ENCODE results near the gene COPG2. TPM values are rescaled to one million over a fixed set of nuclear protein-coding genes. Genes with fewer than 3 reads are reported as not detected.
"Not testable (repeated sequence)": the region's sequence is repeated elsewhere in the genome, so short reads cannot be mapped to it uniquely, and the experiment has no call there.

Gene COPG2, protein sequence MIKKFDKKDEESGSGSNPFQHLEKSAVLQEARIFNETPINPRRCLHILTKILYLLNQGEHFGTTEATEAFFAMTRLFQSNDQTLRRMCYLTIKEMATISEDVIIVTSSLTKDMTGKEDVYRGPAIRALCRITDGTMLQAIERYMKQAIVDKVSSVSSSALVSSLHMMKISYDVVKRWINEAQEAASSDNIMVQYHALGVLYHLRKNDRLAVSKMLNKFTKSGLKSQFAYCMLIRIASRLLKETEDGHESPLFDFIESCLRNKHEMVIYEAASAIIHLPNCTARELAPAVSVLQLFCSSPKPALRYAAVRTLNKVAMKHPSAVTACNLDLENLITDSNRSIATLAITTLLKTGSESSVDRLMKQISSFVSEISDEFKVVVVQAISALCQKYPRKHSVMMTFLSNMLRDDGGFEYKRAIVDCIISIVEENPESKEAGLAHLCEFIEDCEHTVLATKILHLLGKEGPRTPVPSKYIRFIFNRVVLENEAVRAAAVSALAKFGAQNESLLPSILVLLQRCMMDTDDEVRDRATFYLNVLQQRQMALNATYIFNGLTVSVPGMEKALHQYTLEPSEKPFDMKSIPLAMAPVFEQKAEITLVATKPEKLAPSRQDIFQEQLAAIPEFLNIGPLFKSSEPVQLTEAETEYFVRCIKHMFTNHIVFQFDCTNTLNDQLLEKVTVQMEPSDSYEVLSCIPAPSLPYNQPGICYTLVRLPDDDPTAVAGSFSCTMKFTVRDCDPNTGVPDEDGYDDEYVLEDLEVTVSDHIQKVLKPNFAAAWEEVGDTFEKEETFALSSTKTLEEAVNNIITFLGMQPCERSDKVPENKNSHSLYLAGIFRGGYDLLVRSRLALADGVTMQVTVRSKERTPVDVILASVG
- total RNA-seq, result 10 to 100 TPM; 11.5 to 11.9 TPM
- polyA plus RNA-seq, result 1 to 10 TPM; 1.9 to 6.5 (median 3.0) TPM
- total RNA-seq, result 13.1 to 17.2 (median 14.6) reads per million in 6 experiments

DNA sequence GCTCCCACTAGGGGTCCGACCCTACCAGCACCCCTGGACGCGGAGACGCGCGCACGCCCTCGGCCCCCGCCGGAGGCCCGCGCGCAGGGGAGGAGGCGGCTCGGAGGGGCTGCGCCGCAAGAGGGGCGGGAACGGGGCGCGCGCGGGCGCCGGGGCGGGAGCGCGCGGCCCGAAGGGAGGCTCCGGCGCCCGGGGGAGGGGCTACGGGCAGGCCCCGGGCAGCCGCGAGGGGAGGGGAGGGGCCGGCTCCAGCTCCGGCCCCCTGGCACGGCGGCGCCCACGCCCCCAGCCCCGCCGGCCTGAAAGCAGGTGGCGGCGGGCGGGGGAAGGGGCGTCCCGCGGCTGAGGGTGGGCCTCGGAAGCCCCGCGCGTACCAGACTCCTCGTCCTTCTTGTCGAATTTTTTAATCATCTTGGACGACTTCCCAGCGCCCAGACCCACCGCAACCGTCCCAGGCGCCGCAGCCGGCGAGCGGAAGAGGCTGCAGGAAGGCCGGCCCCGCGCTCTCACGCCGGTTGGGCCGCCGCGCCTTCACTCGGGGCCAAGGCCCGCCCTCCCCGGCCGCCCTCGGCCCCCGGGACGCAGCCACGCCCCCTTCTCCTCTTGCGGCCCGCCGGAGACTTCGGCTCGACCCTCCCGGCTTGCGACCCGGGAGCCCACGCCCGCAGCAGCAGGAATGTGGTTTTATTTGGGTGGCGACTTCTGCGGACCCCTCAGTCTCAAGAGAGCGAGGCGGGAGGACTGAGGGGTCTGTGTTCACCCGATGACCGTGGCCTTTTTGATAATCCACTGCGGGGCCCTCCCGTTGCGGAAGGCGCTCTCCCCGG is at the start of gene COPG2:
Gene COPG2, minus strand, starts transcription at position 491 of the 827 bp plus-strand sequence. Its CDS starts 80 bp downstream, at position 411.
- ATAC-seq, result peak; percentile 79 to 89
- Mint-ChIP-seq H3K9me3 (no peaks in the 10 kb centered on the region), H3K27me3 (peaks cover 0 to 5% (median 0%) of the 10 kb centered on the region in 5 donors), H3K4me3 (peak within 1 kb of the TSS; percentile 81 to 95 (median 91)), H3K4me1 (peaks cover 6 to 21% (median 18%) of the 10 kb centered on the region in 4 donors), H3K27ac (peak within 1 kb of the TSS; percentile 28 to 91 (median 86)), H3K36me3 (peaks cover 0 to 11% (median 5%) of the 10 kb centered on the region in 3 donors)
- POLR2A ChIA-PET, result interaction anchor here (2.4 kb wide), 1 partner anchor 463 kb away, joined by 10 read pairs; the partner anchor contains the start of gene TMEM209
- peak; percentile 35 to 75 (median 66) for DNase-seq

DNA sequence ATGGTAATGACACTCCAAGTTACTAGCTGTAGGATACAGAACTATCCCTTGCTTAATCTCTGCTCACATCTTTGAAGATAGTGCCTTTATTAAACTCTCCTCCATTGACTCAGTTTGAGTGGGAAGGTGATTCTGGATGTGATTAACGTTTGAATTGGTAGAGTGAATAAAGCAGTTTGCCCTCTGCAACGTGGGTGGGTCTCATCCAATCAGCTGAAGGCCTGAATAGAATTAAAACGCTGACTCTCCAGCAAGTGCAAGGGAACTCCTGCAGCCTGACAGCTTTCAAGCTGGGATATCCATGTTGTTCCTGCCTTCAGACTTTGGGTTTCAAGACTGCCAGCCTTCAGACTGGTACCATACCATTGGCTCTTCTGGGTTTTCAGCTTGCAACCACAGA is 43.9 kb upstream of the COPG2 start:
- Mint-ChIP-seq H3K27me3 (peaks cover 11 to 46% (median 25%) of the 10 kb centered on the region in 5 donors), H3K4me1 (no peaks in the 10 kb centered on the region), H3K27ac (no peak overlapping the region), H3K9me3 (peaks cover 0 to 3% (median 0%) of the 10 kb centered on the region in 9 donors), H3K36me3 (no peaks in the 10 kb centered on the region), H3K4me3 (no peak overlapping the region)
- no peak for ATAC-seq
- no peak for DNase-seq
- POLR2A ChIA-PET, result interaction anchor here (0.6 kb wide), 1 partner anchor 863 kb away, joined by 3 read pairs; no protein-coding TSS in a partner anchor

DNA sequence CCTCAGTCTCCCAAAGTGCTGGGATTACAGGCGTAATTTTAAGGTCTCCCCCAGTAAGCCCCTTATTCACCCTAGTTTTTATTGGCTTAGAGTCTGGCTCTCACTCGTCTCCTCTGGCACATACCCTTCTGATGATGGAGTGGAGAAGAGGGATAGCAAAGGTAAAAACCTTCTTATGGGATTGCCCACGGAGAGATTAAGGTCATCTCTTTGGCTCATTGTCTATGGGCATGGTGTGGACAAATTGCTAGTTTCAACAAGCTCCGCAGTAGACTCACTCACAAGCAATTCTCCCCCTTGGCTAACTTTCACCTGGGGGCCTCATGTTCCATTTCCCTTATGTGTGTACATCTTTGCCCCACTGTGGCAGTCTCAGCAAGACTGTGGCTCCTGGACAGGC is 40.2 kb upstream of the COPG2 start:
- H3K27me3 Mint-ChIP-seq, result peaks cover 19 to 65% (median 34%) of the 10 kb centered on the region in 5 donors
- peaks cover 0 to 20% (median 4%) of the 10 kb centered on the region in 9 donors for H3K9me3 Mint-ChIP-seq

DNA sequence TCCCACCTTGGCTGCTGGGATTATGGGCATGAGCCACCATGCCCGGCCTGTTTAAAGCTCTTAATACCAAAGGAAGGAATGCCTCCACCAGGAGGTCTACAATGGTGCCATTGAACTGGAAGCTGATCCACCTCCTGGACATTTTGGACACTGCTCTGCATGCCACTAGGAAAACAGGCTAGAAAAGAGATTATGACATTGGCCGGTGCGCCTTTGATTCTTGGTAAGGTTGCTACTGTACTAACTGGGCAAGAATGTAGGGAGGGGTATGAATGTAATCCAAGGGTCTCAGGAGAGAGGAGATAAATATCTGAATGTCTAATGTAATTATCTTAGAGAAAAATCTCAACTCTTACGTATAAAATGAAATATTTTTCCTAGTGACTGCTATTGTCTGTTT is 39.5 kb upstream of the COPG2 start:
- POLR2A ChIA-PET, result no interaction called here
- Mint-ChIP-seq H3K27ac (no peak overlapping the region), H3K27me3 (peaks cover 17 to 62% (median 31%) of the 10 kb centered on the region in 5 donors), H3K4me1 (no peaks in the 10 kb centered on the region), H3K36me3 (peaks cover 0 to 14% (median 0%) of the 10 kb centered on the region in 3 donors), H3K4me3 (no peak overlapping the region), H3K9me3 (peaks cover 0 to 21% (median 4%) of the 10 kb centered on the region in 9 donors)
- ATAC-seq (no peak), DNase-seq (no peak)

More for the DNA sequence above, 40.2 kb upstream of the COPG2 start:
- H3K4me1 Mint-ChIP-seq, result no peaks in the 10 kb centered on the region
- ATAC-seq, result no peak
- H3K27ac Mint-ChIP-seq, result no peak overlapping the region
- no peak for DNase-seq
- peaks cover 0 to 14% (median 0%) of the 10 kb centered on the region in 3 donors for H3K36me3 Mint-ChIP-seq
- POLR2A ChIA-PET, result no interaction called here
- no peak overlapping the region for H3K4me3 Mint-ChIP-seq

DNA sequence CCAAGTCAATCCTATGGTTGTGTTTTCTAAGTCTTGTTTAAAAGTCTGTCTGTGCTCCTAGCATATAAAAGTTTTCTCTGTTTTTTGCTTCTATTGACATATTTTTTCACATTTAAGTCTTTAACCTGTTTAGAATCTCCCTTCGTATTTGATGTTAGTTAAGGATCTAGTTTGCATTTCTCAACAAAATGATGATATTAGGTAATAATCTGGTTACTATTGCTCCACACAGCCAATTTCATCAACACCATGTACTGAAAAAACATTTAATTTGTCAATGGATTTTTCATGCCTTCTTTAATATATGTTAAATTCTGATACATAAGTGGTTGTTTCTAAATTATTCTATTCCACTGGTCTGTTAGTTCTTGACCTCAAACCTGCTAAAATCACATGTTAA is 35.3 kb upstream of the COPG2 start:
- peaks cover 0 to 21% (median 4%) of the 10 kb centered on the region in 9 donors for H3K9me3 Mint-ChIP-seq
- POLR2A ChIA-PET, result no interaction called here
- no peak for ATAC-seq
- H3K27ac Mint-ChIP-seq, result no peak overlapping the region
- H3K27me3 Mint-ChIP-seq, result peaks cover 14 to 32% (median 21%) of the 10 kb centered on the region in 5 donors
- DNase-seq, result no peak
- no peak overlapping the region for H3K4me3 Mint-ChIP-seq
- no peaks in the 10 kb centered on the region for H3K4me1 Mint-ChIP-seq
- peaks cover 0 to 14% (median 0%) of the 10 kb centered on the region in 3 donors for H3K36me3 Mint-ChIP-seq

DNA sequence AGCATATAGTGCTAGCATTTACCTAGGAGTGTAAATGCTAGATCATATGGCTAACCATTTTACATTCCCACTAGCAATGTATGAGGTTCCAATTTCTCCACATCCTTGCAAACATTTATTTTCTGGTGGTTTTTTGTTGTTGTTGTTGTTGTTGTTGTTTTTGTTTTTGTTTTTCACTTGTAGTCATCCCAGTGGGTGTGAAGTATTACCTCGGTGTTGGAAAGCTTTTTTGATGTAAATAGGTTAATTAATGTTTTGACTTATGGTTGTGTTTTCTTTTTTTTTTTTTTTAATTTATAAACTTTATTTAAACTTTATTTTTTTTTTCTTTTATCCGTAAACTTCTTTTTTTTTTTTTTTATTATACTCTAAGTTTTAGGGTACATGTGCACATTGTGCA is 33.1 kb upstream of the COPG2 start:
- POLR2A ChIA-PET, result interaction anchor here (0.7 kb wide), 1 partner anchor 496 kb away, joined by 3 read pairs; no protein-coding TSS in a partner anchor
- peaks cover 0 to 9% (median 0%) of the 10 kb centered on the region in 3 donors for H3K36me3 Mint-ChIP-seq
- no peak for DNase-seq
- no peak overlapping the region for H3K27ac Mint-ChIP-seq
- H3K4me1 Mint-ChIP-seq, result no peaks in the 10 kb centered on the region
- no peak overlapping the region for H3K4me3 Mint-ChIP-seq
- no peak for ATAC-seq
- H3K9me3 Mint-ChIP-seq, result peaks cover 0 to 13% (median 2%) of the 10 kb centered on the region in 9 donors
- peaks cover 8 to 21% (median 12%) of the 10 kb centered on the region in 5 donors for H3K27me3 Mint-ChIP-seq

DNA sequence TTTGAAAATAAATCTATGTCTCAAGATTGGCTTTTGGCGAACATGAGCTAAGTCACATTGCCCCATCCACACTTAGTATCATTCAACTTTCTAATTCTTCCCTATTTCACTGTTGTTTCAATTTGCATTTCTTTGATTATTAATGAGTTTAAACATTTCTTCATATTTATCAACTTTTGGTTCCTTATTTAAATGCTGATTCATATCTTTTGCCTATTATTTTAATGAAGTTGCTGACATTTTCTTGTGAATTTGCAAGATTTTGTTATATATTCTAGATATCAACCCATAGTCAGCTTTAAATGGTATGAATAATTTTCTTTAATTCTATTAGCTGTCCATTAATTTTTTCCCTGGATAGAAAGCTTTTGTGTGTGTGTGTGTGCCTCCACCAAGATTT is 32.2 kb upstream of the COPG2 start:
- Mint-ChIP-seq H3K27ac (no peak overlapping the region), H3K27me3 (peaks cover 2 to 15% (median 3%) of the 10 kb centered on the region in 5 donors), H3K4me1 (no peaks in the 10 kb centered on the region), H3K36me3 (no peaks in the 10 kb centered on the region), H3K4me3 (no peak overlapping the region), H3K9me3 (peaks cover 0 to 5% (median 0%) of the 10 kb centered on the region in 9 donors)
- DNase-seq (no peak), ATAC-seq (no peak)
- POLR2A ChIA-PET, result no interaction called here

DNA sequence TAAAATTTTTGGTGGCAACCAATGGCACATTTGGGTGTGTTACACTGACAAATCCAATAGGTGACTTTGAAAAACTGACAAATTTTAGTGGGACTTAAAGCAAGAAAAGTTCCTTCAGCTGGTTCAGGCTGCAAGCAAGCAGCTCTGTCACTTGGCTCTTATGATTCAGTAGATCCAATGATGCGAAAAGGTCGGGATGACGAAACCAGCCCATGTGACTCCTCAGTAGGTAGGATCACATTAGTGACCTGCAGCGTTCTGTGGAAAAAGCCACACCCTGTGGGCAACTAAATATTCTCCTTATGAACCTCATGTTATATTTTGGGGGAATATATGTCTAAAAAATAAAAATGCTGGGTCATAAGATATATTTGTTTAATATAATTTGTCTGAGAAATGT is 31.1 kb upstream of the COPG2 start:
- DNase-seq, result no peak
- Mint-ChIP-seq H3K4me1 (no peaks in the 10 kb centered on the region), H3K36me3 (no peaks in the 10 kb centered on the region), H3K9me3 (peaks cover 0 to 5% (median 0%) of the 10 kb centered on the region in 9 donors), H3K27me3 (peaks cover 0 to 16% (median 4%) of the 10 kb centered on the region in 5 donors), H3K4me3 (no peak overlapping the region), H3K27ac (no peak overlapping the region)
- POLR2A ChIA-PET, result no interaction called here
- ATAC-seq, result no peak

DNA sequence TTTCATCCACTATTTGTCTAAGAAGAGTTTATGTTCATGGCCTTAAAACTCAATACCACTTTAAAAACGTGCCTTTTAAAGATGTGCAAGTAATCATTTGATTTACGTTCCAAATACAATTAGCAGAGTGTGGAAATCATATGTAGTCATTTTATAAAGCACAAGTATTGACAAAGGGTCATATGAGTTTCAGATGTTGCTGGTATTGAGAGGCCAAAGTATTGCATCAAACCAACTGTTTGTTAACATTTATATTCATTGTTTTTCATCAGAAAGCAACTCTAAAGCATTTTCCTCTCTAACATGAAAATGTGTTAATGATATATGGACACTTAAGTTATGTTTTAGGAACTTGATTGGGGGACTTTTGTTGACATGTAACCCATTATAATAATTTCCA is 29.3 kb upstream of the COPG2 start:
- Mint-ChIP-seq H3K36me3 (no peaks in the 10 kb centered on the region), H3K9me3 (no peaks in the 10 kb centered on the region), H3K4me1 (no peaks in the 10 kb centered on the region), H3K27ac (no peak overlapping the region), H3K4me3 (no peak overlapping the region), H3K27me3 (peaks cover 0 to 11% (median 4%) of the 10 kb centered on the region in 5 donors)
- ATAC-seq (no peak), DNase-seq (no peak)
- POLR2A ChIA-PET, result no interaction called here

DNA sequence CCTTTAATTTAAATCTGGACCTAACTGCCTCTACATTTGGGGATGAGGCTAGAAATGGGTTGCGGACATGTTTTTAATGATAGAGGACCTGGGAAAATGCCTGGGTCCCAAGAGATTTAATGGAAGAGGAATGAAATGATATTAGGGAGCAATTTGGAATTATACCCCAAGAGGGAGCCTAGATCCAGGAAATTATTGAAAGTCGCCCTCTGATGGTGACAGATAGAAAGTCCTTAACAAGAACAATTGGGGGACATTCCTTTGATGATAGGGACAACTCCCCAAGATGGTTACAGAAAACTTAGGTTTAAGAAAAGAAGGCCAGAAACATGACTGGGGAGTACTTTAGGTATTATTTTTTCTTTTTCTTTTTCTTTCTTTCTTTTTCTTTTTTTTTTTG is 27.3 kb upstream of the COPG2 start:
- ATAC-seq (no peak), DNase-seq (no peak)
- POLR2A ChIA-PET, result no interaction called here
- H3K27ac Mint-ChIP-seq, result no peak overlapping the region
- H3K4me3 Mint-ChIP-seq, result no peak overlapping the region
- peaks cover 0 to 8% (median 5%) of the 10 kb centered on the region in 5 donors for H3K27me3 Mint-ChIP-seq
- no peaks in the 10 kb centered on the region for H3K4me1 Mint-ChIP-seq
- H3K36me3 Mint-ChIP-seq, result peaks cover 0 to 15% (median 7%) of the 10 kb centered on the region in 3 donors
- peaks cover 5 to 19% (median 15%) of the 10 kb centered on the region in 9 donors for H3K9me3 Mint-ChIP-seq

DNA sequence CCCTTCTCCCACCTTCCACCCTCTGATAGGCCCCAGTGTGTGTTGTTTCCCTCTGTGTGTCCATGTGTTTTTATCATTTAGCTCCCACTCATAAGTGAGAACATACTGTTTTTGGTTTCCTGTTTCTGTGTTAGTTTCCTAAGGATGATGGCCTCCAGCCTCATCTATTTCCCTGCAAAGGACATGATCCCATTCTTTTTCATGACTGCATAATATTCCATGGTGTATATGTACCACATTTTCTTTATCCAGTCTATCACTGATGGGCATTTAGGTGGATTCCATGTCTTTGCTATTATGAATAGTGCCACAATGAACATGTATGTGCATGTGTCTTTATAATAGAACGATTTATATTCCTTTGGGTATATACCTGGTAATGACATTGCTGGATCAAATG is 23.8 kb upstream of the COPG2 start:
- DNase-seq, ATAC-seq, H3K4me1 Mint-ChIP-seq, H3K27me3 Mint-ChIP-seq, H3K4me3 Mint-ChIP-seq, POLR2A ChIA-PET, H3K27ac Mint-ChIP-seq: not testable (repeated sequence)
- Mint-ChIP-seq H3K36me3 (peaks cover 0 to 15% (median 7%) of the 10 kb centered on the region in 3 donors), H3K9me3 (peaks cover 5 to 26% (median 16%) of the 10 kb centered on the region in 9 donors)

DNA sequence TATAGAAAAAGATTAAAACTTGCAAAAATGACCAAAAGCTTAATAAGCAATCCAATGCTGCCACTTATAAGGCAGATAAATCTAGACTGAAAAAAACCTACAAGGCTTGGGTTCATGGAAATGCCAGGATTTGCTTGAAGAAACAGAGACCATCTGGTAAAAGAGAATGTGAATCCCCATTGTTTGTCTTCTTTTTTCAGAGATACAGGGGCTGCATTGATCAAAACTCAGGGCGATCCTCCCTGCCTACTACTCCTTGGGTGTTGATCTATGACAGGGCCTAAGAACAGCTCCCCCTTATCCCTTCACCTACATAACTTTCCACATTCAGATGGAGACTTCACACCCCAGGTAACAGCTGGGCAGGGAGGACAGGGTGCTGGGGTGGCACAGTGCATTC is 21.1 kb upstream of the COPG2 start:
- ATAC-seq (no peak), DNase-seq (no peak)
- H3K27ac Mint-ChIP-seq, result no peak overlapping the region
- POLR2A ChIA-PET, result no interaction called here
- H3K36me3 Mint-ChIP-seq, result peaks cover 0 to 20% (median 7%) of the 10 kb centered on the region in 3 donors
- peaks cover 0 to 6% (median 2%) of the 10 kb centered on the region in 5 donors for H3K27me3 Mint-ChIP-seq
- H3K4me3 Mint-ChIP-seq, result no peak overlapping the region
- no peaks in the 10 kb centered on the region for H3K4me1 Mint-ChIP-seq
- peaks cover 5 to 28% (median 21%) of the 10 kb centered on the region in 9 donors for H3K9me3 Mint-ChIP-seq

Measured in naive thymus-derived CD8-positive, alpha-beta T cell (primary cell).